OCI-LY7 (cell line): ENCODE measurements around the gene ZNF775. TPM values are rescaled to one million over a fixed set of nuclear protein-coding genes. Genes with fewer than 3 reads are reported as not detected.

ENCODE experiments used
- BruUV-seq: library from RNA; stranded (reverse); fragments of 400-500 nt; replicated peaks from 2 replicates; lab custom pipeline; 2021; lab: Mats Ljungman, UMichigan
- CTCF ChIA-PET: fragments of 300-600 bp; sonication (Branson Sonifier 250); formaldehyde crosslinking; loops from one replicate; lab custom pipeline; 2022; ENCODE audit warnings: antibody characterized with exemption; ENCODE audit not compliant: unreplicated experiment; lab: Charles Lee
- POLR2A ChIA-PET: fragments of 300-600 bp; sonication (Branson Sonifier 250); formaldehyde crosslinking; loops from one replicate; lab custom pipeline; 2022; ENCODE audit warnings: antibody characterized with exemption; lab: Charles Lee
- DNase-seq: peaks from one replicate; pipeline ENCODE4 v3.0.0-alpha.2; 2015; ENCODE audit warnings: low spot score
- H2AFZ ChIP-seq: fragments of 200-600 bp; sonication (generic), shearing (Covaris generic); 2 replicates; pipeline ENCODE4 v1.6.1; 2014; ENCODE audit warnings: mild to moderate bottlenecking, antibody characterized with exemption, low read length, moderate library complexity
- H3K27ac ChIP-seq: fragments of 200-600 bp; sonication (generic); 2 replicates; pipeline ENCODE4 v1.5.1; 2014; ENCODE audit warnings: mixed run types, low read depth, mild to moderate bottlenecking, moderate library complexity, low read length, inconsistent platforms; ENCODE audit not compliant: poor library complexity, severe bottlenecking
- H3K36me3 ChIP-seq: fragments of 200-600 bp; sonication (generic); 2 replicates; pipeline ENCODE4 v1.6.1; 2014; ENCODE audit warnings: mild to moderate bottlenecking, antibody characterized with exemption, low read length, moderate library complexity, mixed read lengths; ENCODE audit not compliant: insufficient read depth
- H3K4me1 ChIP-seq: fragments of 200-600 bp; sonication (generic); 2 replicates; pipeline ENCODE4 v1.5.1; 2014; ENCODE audit warnings: mild to moderate bottlenecking, low read length; ENCODE audit not compliant: insufficient read depth, poor library complexity, severe bottlenecking
- H3K4me2 ChIP-seq: fragments of 200-600 bp; sonication (generic); 2 replicates; pipeline ENCODE4 v1.6.1; 2014; ENCODE audit warnings: mild to moderate bottlenecking, low read length
- H3K4me3 ChIP-seq: fragments of 200-600 bp; sonication (generic); 2 replicates; pipeline ENCODE4 v1.5.1; 2014; ENCODE audit warnings: mild to moderate bottlenecking, low read depth, low read length; ENCODE audit not compliant: poor library complexity, severe bottlenecking
- H3K79me2 ChIP-seq: fragments of 200-600 bp; sonication (generic); 2 replicates; pipeline ENCODE4 v1.6.1; 2016; ENCODE audit warnings: low read depth, mild to moderate bottlenecking, low read length, moderate library complexity, mixed read lengths; ENCODE audit not compliant: insufficient read depth
- H3K9me2 ChIP-seq: fragments of 200-600 bp; sonication (generic); 2 replicates; pipeline ENCODE4 v1.6.1; 2016; ENCODE audit warnings: mild to moderate bottlenecking, low read length, mixed read lengths; ENCODE audit not compliant: insufficient read depth
- H3K9me3 ChIP-seq: fragments of 200-600 bp; sonication (generic); 2 replicates; pipeline ENCODE4 v1.6.1; 2014; ENCODE audit warnings: mild to moderate bottlenecking, mixed run types, low read length, mixed read lengths
- H4K20me1 ChIP-seq: fragments of 200-600 bp; sonication (generic); 2 replicates; pipeline ENCODE4 v1.6.1; 2014; ENCODE audit warnings: mild to moderate bottlenecking, antibody characterized with exemption, low read length, moderate library complexity, mixed read lengths; ENCODE audit not compliant: insufficient read depth
- EZH2phosphoT487 ChIP-seq: fragments of 200-600 bp; sonication (generic); IDR thresholded peaks from 2 replicates; pipeline ENCODE4 v1.6.1; 2018; ENCODE audit warnings: low read depth, borderline replicate concordance, mild to moderate bottlenecking, mixed run types, antibody characterized with exemption, low read length, moderate library complexity, mixed read lengths
- intact Hi-C: fragments of 100-400 bp; cut with micrococcal nuclease; formaldehyde crosslinking; loops from one replicate; pipeline ENCODE4 v1.10.0; 2022; ENCODE audit not compliant: unreplicated experiment
- total RNA-seq, 2 experiments: library from RNA; depleted of rRNA in 1 of 2; stranded (reverse); fragments of >200 nt in 1 of 2; shearing (Covaris generic) in 1 of 2; gene quantifications; 2 replicates each; pipeline ENCODE4 v1.2.3, GENCODE V29; 2014 to 2022
- TF ChIP-seq, protein P1 (sequence below): fragments of 200-600 bp; sonication (generic); conservative IDR thresholded peaks from 2 replicates; pipeline ENCODE4 v1.5.1; 2014; ENCODE audit warnings: mild to moderate bottlenecking, antibody characterized with exemption, low read length, moderate library complexity, mixed read lengths

Gene ZNF775
- total RNA-seq, 2 experiments from 2014 or later: 4.7 to 6.5 TPM

GRCh38 chr7:150345012-150345411, 34.1 kb upstream of the ZNF775 start:
- H3K9me2 ChIP-seq: no peaks in the 10 kb centered on the region
- H3K79me2 ChIP-seq: no peaks in the 10 kb centered on the region
- no peaks in the 10 kb centered on the region for H3K4me1 ChIP-seq
- no peak overlapping the region for H3K4me2 ChIP-seq
- TF ChIP-seq, protein P1, sequence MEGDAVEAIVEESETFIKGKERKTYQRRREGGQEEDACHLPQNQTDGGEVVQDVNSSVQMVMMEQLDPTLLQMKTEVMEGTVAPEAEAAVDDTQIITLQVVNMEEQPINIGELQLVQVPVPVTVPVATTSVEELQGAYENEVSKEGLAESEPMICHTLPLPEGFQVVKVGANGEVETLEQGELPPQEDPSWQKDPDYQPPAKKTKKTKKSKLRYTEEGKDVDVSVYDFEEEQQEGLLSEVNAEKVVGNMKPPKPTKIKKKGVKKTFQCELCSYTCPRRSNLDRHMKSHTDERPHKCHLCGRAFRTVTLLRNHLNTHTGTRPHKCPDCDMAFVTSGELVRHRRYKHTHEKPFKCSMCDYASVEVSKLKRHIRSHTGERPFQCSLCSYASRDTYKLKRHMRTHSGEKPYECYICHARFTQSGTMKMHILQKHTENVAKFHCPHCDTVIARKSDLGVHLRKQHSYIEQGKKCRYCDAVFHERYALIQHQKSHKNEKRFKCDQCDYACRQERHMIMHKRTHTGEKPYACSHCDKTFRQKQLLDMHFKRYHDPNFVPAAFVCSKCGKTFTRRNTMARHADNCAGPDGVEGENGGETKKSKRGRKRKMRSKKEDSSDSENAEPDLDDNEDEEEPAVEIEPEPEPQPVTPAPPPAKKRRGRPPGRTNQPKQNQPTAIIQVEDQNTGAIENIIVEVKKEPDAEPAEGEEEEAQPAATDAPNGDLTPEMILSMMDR: no peak
- no peak for TF ChIP-seq EZH2phosphoT487
- H3K27ac ChIP-seq: no peak overlapping the region
- no peak overlapping the region for H2AFZ ChIP-seq
- BruUV-seq: no TSS peak
- no peaks in the 10 kb centered on the region for H4K20me1 ChIP-seq
- CTCF ChIA-PET: no interaction called here
- no peaks in the 10 kb centered on the region for H3K36me3 ChIP-seq
- no peak for DNase-seq
- H3K9me3 ChIP-seq: peaks cover 8% of the 10 kb centered on the region; the same call in 1 of the 2 replicates
- POLR2A ChIA-PET: no interaction called here
- intact Hi-C loops: no loop called here
- no peak overlapping the region for H3K4me3 ChIP-seq

GRCh38 chr7:150346922-150347321, 32.2 kb upstream of the ZNF775 start:
- POLR2A ChIA-PET: interaction anchor here (0.6 kb wide), 1 partner anchor 353 kb away, joined by 3 read pairs; no protein-coding TSS in a partner anchor

GRCh38 chr7:150351587-150352194, 27.4 kb upstream of the ZNF775 start:
- Histone ChIP-seq H3K4me1 (peaks cover 7% of the 10 kb centered on the region), H2AFZ (no peak overlapping the region), H3K4me2 (no peak overlapping the region), H4K20me1 (no peaks in the 10 kb centered on the region), H3K79me2 (no peaks in the 10 kb centered on the region), H3K9me2 (no peaks in the 10 kb centered on the region), H3K27ac (no peak overlapping the region), H3K4me3 (no peak overlapping the region), H3K36me3 (no peaks in the 10 kb centered on the region), H3K9me3 (no peaks in the 10 kb centered on the region)
- CTCF ChIA-PET: no interaction called here
- no peak for TF ChIP-seq EZH2phosphoT487
- TF ChIP-seq, protein P1: no peak
- DNase-seq: no peak
- intact Hi-C loops: no loop called here
- POLR2A ChIA-PET: no interaction called here
- no TSS peak for BruUV-seq

More at GRCh38 chr7:150346922-150347321, 32.2 kb upstream of the ZNF775 start:
- Histone ChIP-seq H3K36me3 (no peaks in the 10 kb centered on the region), H3K27ac (no peak overlapping the region), H3K79me2 (no peaks in the 10 kb centered on the region), H4K20me1 (no peaks in the 10 kb centered on the region), H2AFZ (no peak overlapping the region), H3K4me1 (no peaks in the 10 kb centered on the region), H3K4me2 (no peak overlapping the region), H3K9me3 (peaks cover 8% of the 10 kb centered on the region; the same call in 1 of the 2 replicates), H3K9me2 (no peaks in the 10 kb centered on the region), H3K4me3 (no peak overlapping the region)
- CTCF ChIA-PET: no interaction called here
- no peak for DNase-seq
- intact Hi-C loops: no loop called here
- TF ChIP-seq, protein P1: no peak
- TF ChIP-seq EZH2phosphoT487: no peak
- BruUV-seq: no TSS peak
